Brain microvascular endothelial cell (primary cell): ENCODE data around the gene ZBED5.
"Not testable (repeated sequence)": the region's sequence is repeated elsewhere in the genome, so short reads cannot be mapped to it uniquely, and the experiment has no call there.

ENCODE experiments used
- DNase-seq: peaks from one replicate; pipeline ENCODE4 v3.0.0-alpha.2; 2020
- H3K27ac ChIP-seq: fragments of 250-450 bp; sonication (Bioruptor Pico); 2 replicates; pipeline ENCODE4 v1.5.1; 2020; ENCODE audit warnings: mild to moderate bottlenecking, moderate library complexity
- H3K27me3 ChIP-seq: fragments of 250-450 bp; sonication (Bioruptor Pico); replicated peaks from 2 replicates; pipeline ENCODE4 v1.5.1; 2020; ENCODE audit warnings: mild to moderate bottlenecking
- H3K36me3 ChIP-seq: fragments of 250-450 bp; sonication (Bioruptor Pico); replicated peaks from 2 replicates; pipeline ENCODE4 v1.5.1; 2020; ENCODE audit warnings: mild to moderate bottlenecking
- H3K4me3 ChIP-seq: 2 replicates; pipeline ENCODE4 v1.5.1; 2011; ENCODE audit warnings: low read depth, mild to moderate bottlenecking, control low read depth, low read length, moderate library complexity
- CTCF ChIP-seq: IDR thresholded peaks from 2 replicates; pipeline ENCODE4 v1.5.1; 2011; ENCODE audit warnings: low read depth, mild to moderate bottlenecking, moderate library complexity, low read length, control low read depth, inconsistent platforms; ENCODE audit errors: missing control alignments
- in situ Hi-C: cut with HindIII; loops from 2 replicates; pipeline ENCODE4 v1.10.0; 2017; ENCODE audit warnings: low sequenced_read_pairs, low pct_ligation_motif_present

The ZBED5 gene

DNA sequence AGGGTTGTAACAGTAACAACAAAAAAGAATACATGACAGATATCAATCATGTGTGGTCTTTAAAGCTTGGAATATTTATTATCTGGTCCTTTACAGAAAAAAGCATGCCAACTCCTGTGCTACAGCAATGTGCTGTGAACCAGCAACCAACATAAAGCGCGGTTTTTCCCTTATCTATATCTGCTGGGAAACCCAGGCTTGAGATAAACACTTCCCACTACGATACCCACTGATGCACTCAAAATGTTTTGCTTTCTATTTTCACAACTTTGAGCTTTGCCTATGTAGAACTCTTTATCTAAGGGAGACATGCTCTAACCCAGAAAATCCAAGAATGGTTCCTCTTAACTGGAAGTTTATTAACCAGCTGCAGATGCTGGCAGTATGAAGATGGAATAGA lies 19.0 kb downstream of the ZBED5 start:
- no peak overlapping the region for H3K4me3 ChIP-seq
- no peaks in the 10 kb centered on the region for H3K36me3 ChIP-seq
- DNase-seq: no peak
- H3K27ac ChIP-seq: no peak overlapping the region
- TF ChIP-seq CTCF: no peak
- H3K27me3 ChIP-seq: no peaks in the 10 kb centered on the region
- in situ Hi-C loops: loop anchor here (25.0 kb wide), 1 partner anchor 173 kb away; no protein-coding TSS in a partner anchor

DNA sequence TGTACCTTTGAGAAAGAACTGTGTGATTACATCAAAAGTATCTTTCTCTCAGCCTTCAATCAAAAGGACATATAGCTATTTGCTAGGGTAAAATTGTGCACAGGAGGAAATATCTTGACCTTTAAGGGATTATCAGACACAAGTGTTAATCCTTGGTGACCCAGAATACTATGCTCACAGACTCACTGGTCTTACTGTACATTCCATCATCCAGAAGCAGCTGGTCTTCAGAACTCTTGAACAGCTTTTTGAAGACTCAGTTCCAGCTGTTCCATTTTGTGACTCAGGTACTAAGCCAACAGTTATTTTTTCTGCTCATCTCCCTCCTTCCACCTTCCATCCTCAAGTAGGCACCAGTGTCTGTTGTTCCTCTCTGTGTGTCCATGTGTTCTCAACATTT lies 19.8 kb downstream of the ZBED5 start:
- no peak for TF ChIP-seq CTCF
- no peak for DNase-seq

GRCh38 chr11:10836884-10837283 lies 21.0 kb downstream of the ZBED5 start:
- H3K4me3 ChIP-seq, H3K27ac ChIP-seq, H3K36me3 ChIP-seq, DNase-seq, H3K27me3 ChIP-seq: not testable (repeated sequence)
- in situ Hi-C loops: loop anchor here (25.0 kb wide), 1 partner anchor 175 kb away; no protein-coding TSS in a partner anchor

More for the DNA sequence above, 19.8 kb downstream of the ZBED5 start:
- no peak overlapping the region for H3K27ac ChIP-seq
- no peak overlapping the region for H3K4me3 ChIP-seq
- no peaks in the 10 kb centered on the region for H3K27me3 ChIP-seq
- in situ Hi-C loops: loop anchor here (25.0 kb wide), 1 partner anchor 174 kb away; no protein-coding TSS in a partner anchor
- no peaks in the 10 kb centered on the region for H3K36me3 ChIP-seq

DNA sequence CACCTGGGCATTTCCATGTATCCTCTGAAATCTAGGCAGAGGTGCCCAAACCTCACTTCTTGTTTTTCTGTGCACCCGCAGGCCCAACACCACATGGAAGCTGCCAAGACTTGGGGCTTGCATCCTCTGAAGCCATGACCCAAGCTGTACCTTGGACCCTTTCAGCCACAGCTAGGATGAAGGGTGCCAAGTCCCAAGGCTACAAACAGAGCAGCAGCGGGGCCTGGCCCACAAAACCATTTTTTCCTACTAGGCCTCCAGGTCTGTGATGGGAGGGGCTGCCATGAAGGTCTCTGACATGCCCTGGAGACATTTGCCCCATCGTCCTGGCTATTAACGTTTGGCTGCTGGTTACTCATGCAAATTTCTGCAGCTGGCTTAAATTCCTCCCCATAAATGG lies 28.7 kb downstream of the ZBED5 start:
- H3K36me3 ChIP-seq: no peaks in the 10 kb centered on the region
- in situ Hi-C loops: loop anchor here (25.0 kb wide), 1 partner anchor 183 kb away; no protein-coding TSS in a partner anchor
- DNase-seq: no peak
- no peak overlapping the region for H3K27ac ChIP-seq
- no peak overlapping the region for H3K4me3 ChIP-seq
- H3K27me3 ChIP-seq: no peaks in the 10 kb centered on the region
- no peak for TF ChIP-seq CTCF

DNA sequence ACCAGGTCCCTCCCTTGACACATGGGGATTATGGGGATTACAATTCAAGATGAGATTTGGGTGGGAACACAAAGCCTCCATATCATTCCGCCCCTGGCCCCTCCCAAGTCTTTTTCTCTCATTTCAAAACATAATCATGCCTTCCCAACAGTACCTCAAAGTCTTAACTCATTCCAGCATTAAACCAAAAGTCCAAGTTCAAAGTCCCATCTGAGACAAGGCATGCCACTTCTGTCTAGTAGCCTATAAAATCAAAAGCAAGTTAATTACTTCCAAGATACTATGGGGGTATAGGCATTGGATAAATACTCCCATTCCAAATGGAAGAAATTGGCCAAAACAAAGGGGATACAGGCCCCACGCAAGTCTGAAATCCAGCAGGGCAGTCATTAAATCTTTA lies 29.5 kb downstream of the ZBED5 start:
- no peak overlapping the region for H3K4me3 ChIP-seq
- no peak for TF ChIP-seq CTCF
- in situ Hi-C loops: loop anchor here (25.0 kb wide), 1 partner anchor 184 kb away; no protein-coding TSS in a partner anchor
- DNase-seq: no peak
- no peak overlapping the region for H3K27ac ChIP-seq
- H3K27me3 ChIP-seq: no peaks in the 10 kb centered on the region
- no peaks in the 10 kb centered on the region for H3K36me3 ChIP-seq

DNA sequence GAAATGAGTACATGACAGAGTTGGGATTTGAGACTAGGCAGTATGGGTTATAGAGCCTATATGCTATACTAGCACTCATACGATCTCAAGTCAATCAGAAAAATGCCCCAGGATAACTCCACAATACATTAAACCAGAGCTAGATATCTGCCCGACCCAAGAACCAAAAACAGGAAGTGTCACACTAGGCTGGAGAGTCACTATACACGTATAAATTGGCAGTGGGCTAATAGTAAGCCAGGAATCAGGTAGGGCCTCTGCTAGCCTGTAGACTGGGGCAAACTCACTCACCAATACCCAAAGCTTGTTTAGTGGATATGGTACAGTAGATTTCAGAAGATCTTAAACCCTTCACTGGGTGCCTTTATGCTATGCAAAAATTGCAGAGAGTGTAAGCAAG lies 33.0 kb downstream of the ZBED5 start:
- Histone ChIP-seq H3K4me3 (no peak overlapping the region), H3K27ac (no peak overlapping the region), H3K27me3 (no peaks in the 10 kb centered on the region), H3K36me3 (no peaks in the 10 kb centered on the region)
- no peak for TF ChIP-seq CTCF
- no peak for DNase-seq
- in situ Hi-C loops: loop anchor here (25.0 kb wide), 1 partner anchor 187 kb away; no protein-coding TSS in a partner anchor
